ENCODE results near the gene LYRM4. TPM values are rescaled to one million over a fixed set of nuclear protein-coding genes. Genes with fewer than 3 reads are reported as not detected.

The LYRM4 gene
- total RNA-seq, 1 donor from 2014 or later: 27.1 TPM

- Mint-ChIP-seq H3K4me1 (ENCODE audit: unreplicated experiment) (no peaks in the 10 kb centered on the region), H3K9me3 (ENCODE audit: unreplicated experiment) (no peaks in the 10 kb centered on the region), H3K36me3 (ENCODE audit: unreplicated experiment) (no peaks in the 10 kb centered on the region), H3K27ac (ENCODE audit: unreplicated experiment) (no peak overlapping the region), H3K4me3 (ENCODE audit: unreplicated experiment) (no peak overlapping the region), H3K27me3 (ENCODE audit: unreplicated experiment) (no peaks in the 10 kb centered on the region)
- no peak for DNase-seq (ENCODE audit: extremely low spot score, unreplicated experiment)
- no peak for TF ChIP-seq CTCF (IDR thresholded peaks at IDR 0.05)
Observed at GRCh38 chr6:5102267-5102970, 158.3 kb downstream of the LYRM4 start.

- no peaks in the 10 kb centered on the region for H3K4me1 Mint-ChIP-seq (ENCODE audit: unreplicated experiment)
- H3K4me3 Mint-ChIP-seq (ENCODE audit: unreplicated experiment): no peak overlapping the region
- no peak for TF ChIP-seq CTCF (IDR thresholded peaks at IDR 0.05)
- no peaks in the 10 kb centered on the region for H3K36me3 Mint-ChIP-seq (ENCODE audit: unreplicated experiment)
- no peaks in the 10 kb centered on the region for H3K27me3 Mint-ChIP-seq (ENCODE audit: unreplicated experiment)
- H3K9me3 Mint-ChIP-seq (ENCODE audit: unreplicated experiment): no peaks in the 10 kb centered on the region
- no peak overlapping the region for H3K27ac Mint-ChIP-seq (ENCODE audit: unreplicated experiment)
- no peak for DNase-seq (ENCODE audit: extremely low spot score, unreplicated experiment)
Observed at GRCh38 chr6:5100806-5101205, 159.9 kb downstream of the LYRM4 start.

- Mint-ChIP-seq H3K27me3 (ENCODE audit: unreplicated experiment) (no peaks in the 10 kb centered on the region), H3K4me1 (ENCODE audit: unreplicated experiment) (peaks cover 6% of the 10 kb centered on the region), H3K4me3 (ENCODE audit: unreplicated experiment) (no peak overlapping the region), H3K27ac (ENCODE audit: unreplicated experiment) (no peak overlapping the region), H3K9me3 (ENCODE audit: unreplicated experiment) (no peaks in the 10 kb centered on the region), H3K36me3 (ENCODE audit: unreplicated experiment) (no peaks in the 10 kb centered on the region)
- TF ChIP-seq CTCF (IDR thresholded peaks at IDR 0.05): no peak
- DNase-seq (ENCODE audit: extremely low spot score, unreplicated experiment): no peak
Observed at GRCh38 chr6:5099537-5099936, 161.2 kb downstream of the LYRM4 start.

GRCh38 chr6:5098501-5099270 is 162.1 kb downstream of the LYRM4 start:
- peaks cover 14% of the 10 kb centered on the region for H3K4me1 Mint-ChIP-seq (ENCODE audit: unreplicated experiment)
- H3K27me3 Mint-ChIP-seq (ENCODE audit: unreplicated experiment): no peaks in the 10 kb centered on the region
- TF ChIP-seq CTCF (IDR thresholded peaks at IDR 0.05): no peak
- no peak for DNase-seq (ENCODE audit: extremely low spot score, unreplicated experiment)
- no peak overlapping the region for H3K4me3 Mint-ChIP-seq (ENCODE audit: unreplicated experiment)
- H3K9me3 Mint-ChIP-seq (ENCODE audit: unreplicated experiment): no peaks in the 10 kb centered on the region
- no peak overlapping the region for H3K27ac Mint-ChIP-seq (ENCODE audit: unreplicated experiment)
- H3K36me3 Mint-ChIP-seq (ENCODE audit: unreplicated experiment): no peaks in the 10 kb centered on the region

GRCh38 chr6:5096482-5096881 is 164.3 kb downstream of the LYRM4 start:
- H3K4me3 Mint-ChIP-seq (ENCODE audit: unreplicated experiment): no peak overlapping the region

More at GRCh38 chr6:5096482-5096881, 164.3 kb downstream of the LYRM4 start:
- Mint-ChIP-seq H3K36me3 (ENCODE audit: unreplicated experiment) (no peaks in the 10 kb centered on the region), H3K27me3 (ENCODE audit: unreplicated experiment) (peaks cover 6% of the 10 kb centered on the region), H3K9me3 (ENCODE audit: unreplicated experiment) (no peaks in the 10 kb centered on the region), H3K27ac (ENCODE audit: unreplicated experiment) (no peak overlapping the region), H3K4me1 (ENCODE audit: unreplicated experiment) (peaks cover 16% of the 10 kb centered on the region)
- no peak for DNase-seq (ENCODE audit: extremely low spot score, unreplicated experiment)
- TF ChIP-seq CTCF (IDR thresholded peaks at IDR 0.05): no peak

Measured in osteocyte (in vitro differentiated cells).